Kidney epithelial cell (primary cell): ENCODE results near the gene NT5M. TPM values are rescaled to one million over a fixed set of nuclear protein-coding genes. Genes with fewer than 3 reads are reported as not detected.

Experiments
- DNase-seq: peaks from one replicate; pipeline ENCODE4 v3.0.0-alpha.2; 2010; ENCODE audit warnings: low read depth
- H3K27me3 ChIP-seq: 2 replicates; pipeline ENCODE4 v1.6.0; 2011; ENCODE audit warnings: low read length; ENCODE audit not compliant: control insufficient read depth, insufficient read depth
- H3K36me3 ChIP-seq: 2 replicates; pipeline ENCODE4 v1.5.1; 2011; ENCODE audit warnings: low read length; ENCODE audit not compliant: control insufficient read depth, insufficient read depth
- H3K4me3 ChIP-seq: 2 replicates; pipeline ENCODE4 v1.5.1; 2011; ENCODE audit warnings: low read depth, mild to moderate bottlenecking, control low read depth, low read length
- total RNA-seq: library from RNA; depleted of rRNA; stranded (reverse); fragments of >200 nt; gene quantifications from 2 replicates; pipeline ENCODE4 v1.2.3, GENCODE V29; 2015
- TF ChIP-seq, protein P1 (sequence below): IDR thresholded peaks from 2 replicates; pipeline ENCODE4 v1.5.1; 2011; ENCODE audit warnings: mild to moderate bottlenecking, moderate library complexity, low read length, control low read depth, inconsistent platforms; ENCODE audit not compliant: insufficient read depth, poor library complexity, severe bottlenecking

Gene NT5M
- total RNA-seq, 1 donor from 2014 or later: 4.9 TPM

DNA sequence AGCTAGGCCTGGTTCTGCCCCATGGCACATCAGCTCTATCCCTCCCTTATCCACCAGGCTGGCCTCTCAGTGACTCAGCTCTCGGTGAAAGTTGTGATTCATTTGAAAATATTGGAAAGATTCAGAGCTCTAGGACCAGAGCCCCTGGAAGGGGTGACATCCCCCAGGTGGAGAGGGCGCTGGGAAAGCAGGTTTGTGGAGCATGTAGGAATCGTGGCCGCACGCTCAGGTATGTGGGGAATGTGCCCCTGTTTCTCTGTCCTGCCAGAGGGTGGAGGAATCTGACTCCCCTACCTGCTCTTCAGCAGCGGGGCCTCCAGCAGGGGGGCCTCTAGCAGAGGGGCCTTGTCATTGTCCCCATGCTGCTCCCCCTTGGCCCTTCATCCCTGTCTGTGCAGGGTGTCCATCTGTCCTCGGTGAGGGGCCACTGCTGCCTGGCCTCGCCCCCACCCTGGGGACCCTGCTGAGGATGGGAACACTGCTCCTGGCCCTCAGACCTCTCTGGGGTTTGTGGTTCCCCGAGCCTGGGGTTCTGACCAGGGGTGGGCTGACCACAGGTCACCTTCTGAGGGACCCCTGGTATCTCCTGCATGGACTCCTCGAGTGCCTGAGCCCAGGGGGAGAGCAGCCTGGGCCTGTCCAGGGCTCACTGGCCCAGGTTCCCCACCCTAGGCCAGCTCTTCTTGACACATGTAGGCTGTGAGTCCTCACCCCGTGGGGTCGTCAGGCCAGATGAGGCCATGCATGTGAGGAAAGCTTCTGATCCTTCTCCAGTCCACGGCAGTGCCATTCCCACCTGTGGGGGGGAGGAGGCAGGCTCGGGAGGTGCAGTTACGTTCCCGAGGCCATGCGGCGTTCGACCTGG is 47.5 kb downstream of the NT5M start:
- TF ChIP-seq, protein P1, sequence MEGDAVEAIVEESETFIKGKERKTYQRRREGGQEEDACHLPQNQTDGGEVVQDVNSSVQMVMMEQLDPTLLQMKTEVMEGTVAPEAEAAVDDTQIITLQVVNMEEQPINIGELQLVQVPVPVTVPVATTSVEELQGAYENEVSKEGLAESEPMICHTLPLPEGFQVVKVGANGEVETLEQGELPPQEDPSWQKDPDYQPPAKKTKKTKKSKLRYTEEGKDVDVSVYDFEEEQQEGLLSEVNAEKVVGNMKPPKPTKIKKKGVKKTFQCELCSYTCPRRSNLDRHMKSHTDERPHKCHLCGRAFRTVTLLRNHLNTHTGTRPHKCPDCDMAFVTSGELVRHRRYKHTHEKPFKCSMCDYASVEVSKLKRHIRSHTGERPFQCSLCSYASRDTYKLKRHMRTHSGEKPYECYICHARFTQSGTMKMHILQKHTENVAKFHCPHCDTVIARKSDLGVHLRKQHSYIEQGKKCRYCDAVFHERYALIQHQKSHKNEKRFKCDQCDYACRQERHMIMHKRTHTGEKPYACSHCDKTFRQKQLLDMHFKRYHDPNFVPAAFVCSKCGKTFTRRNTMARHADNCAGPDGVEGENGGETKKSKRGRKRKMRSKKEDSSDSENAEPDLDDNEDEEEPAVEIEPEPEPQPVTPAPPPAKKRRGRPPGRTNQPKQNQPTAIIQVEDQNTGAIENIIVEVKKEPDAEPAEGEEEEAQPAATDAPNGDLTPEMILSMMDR: no peak
- Histone ChIP-seq H3K27me3 (no peaks in the 10 kb centered on the region), H3K36me3 (no peaks in the 10 kb centered on the region), H3K4me3 (no peak overlapping the region)
- DNase-seq: no peak

DNA sequence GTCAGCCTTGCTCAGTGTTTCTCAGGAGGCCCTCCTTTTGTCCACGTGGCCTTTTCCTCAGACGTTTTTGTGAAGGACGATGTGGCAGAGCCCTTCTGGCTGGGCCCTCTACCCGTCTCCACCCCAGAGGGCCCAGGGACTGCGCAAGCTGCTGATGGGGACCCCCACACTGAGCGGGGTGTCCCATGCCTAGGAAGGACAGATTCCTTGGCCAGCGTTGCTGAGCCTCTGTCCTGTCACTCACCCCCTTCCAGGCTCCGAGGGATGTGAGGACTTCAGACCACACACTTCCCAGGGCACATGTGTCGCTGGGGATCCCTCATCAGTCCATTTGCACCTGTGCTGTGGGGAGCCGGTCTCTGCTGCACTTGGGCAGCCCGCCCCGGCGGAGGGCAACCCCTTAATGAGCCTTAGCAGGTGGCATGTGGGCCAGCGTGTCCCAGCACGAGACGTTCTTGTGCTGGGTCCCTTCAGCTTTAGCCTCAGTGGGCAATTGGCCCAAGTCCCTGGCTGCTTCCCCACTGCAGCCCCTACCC is 48.3 kb downstream of the NT5M start:
- TF ChIP-seq, protein P1: no peak
- Histone ChIP-seq H3K4me3 (no peak overlapping the region), H3K27me3 (no peaks in the 10 kb centered on the region), H3K36me3 (no peaks in the 10 kb centered on the region)
- DNase-seq: no peak

DNA sequence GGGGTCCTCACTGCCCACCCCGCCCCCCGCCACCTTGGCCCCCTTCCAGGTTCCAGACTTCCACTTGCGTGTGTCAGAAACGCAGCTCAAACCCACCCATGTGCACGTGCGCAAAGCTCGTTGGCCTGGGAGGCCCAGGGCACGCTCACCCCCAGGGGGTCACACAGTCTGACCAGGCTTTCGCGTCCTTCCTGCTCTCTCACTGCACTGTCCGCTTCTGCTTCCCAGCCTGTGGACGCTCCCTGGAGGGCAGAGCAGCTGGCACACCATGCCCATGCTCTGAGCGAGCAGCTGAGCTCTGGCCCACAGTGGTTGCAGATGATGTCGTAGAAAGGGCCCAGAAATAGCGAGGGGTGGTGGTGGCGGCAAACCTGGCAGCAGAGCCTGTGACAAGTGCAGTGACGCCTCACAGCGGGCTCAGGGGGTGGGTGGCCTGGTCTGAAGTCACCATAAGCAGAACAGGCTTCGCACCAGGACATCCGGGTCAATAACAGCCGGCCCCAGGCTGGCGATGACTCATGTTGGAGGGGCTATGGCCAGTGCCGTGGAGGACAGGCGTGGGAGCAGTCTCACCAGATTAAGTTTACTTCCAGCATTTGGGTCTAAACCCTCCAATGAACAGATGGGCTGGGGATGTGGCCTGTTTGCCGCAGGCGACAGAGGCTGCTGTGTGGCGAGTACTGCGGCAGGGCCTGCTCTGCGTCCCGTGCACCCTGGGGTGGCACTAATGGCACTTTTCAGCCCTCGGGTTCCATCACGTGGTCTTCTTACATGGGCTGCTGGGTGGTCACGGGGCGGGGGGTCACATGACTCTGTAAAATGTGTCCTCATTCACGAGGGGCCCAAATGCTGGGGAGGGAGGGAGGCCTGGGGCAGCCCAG is 49.0 kb downstream of the NT5M start:
- no peaks in the 10 kb centered on the region for H3K36me3 ChIP-seq
- TF ChIP-seq, protein P1: no peak
- no peaks in the 10 kb centered on the region for H3K27me3 ChIP-seq
- no peak for DNase-seq
- no peak overlapping the region for H3K4me3 ChIP-seq

DNA sequence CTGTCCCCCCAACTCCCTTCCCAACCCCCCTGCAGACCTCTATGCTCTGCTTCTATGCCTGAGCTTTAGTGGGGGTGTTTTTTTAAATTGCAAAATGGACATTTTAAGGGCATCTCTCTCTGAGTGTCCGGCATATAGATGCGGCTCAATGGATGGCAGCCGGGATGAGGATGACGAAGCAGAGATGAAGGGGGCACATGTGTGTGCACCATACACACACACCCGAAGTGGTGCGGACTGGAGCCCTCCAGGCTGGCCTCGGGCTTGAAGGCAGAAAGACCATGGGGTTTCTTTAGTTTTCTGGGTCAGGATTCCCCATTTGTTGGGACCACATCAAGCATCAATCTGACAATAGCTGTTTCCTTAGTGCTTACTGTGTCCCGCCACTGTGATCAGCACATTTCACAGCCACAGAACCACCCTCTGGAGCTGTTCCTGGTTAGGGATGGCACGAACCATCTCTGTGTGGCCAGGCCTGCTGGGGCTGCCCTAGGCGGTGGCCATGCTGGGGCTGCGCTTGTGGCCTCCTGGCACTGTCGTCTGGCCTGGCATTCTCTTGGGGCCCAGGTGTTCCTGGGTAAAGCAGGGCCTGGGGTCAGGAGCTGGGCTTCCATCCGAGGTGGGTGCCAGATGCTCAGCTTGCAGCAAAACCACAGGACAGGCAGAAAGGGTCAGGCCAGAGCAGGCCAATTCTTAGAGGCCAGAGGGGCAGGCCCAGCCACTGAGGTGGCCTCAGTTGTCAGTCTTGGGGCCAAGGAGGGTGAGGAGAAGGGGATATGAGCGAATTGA is 49.9 kb downstream of the NT5M start:
- no peak for DNase-seq
- no peaks in the 10 kb centered on the region for H3K36me3 ChIP-seq
- no peak overlapping the region for H3K4me3 ChIP-seq
- TF ChIP-seq, protein P1: no peak
- H3K27me3 ChIP-seq: no peaks in the 10 kb centered on the region

DNA sequence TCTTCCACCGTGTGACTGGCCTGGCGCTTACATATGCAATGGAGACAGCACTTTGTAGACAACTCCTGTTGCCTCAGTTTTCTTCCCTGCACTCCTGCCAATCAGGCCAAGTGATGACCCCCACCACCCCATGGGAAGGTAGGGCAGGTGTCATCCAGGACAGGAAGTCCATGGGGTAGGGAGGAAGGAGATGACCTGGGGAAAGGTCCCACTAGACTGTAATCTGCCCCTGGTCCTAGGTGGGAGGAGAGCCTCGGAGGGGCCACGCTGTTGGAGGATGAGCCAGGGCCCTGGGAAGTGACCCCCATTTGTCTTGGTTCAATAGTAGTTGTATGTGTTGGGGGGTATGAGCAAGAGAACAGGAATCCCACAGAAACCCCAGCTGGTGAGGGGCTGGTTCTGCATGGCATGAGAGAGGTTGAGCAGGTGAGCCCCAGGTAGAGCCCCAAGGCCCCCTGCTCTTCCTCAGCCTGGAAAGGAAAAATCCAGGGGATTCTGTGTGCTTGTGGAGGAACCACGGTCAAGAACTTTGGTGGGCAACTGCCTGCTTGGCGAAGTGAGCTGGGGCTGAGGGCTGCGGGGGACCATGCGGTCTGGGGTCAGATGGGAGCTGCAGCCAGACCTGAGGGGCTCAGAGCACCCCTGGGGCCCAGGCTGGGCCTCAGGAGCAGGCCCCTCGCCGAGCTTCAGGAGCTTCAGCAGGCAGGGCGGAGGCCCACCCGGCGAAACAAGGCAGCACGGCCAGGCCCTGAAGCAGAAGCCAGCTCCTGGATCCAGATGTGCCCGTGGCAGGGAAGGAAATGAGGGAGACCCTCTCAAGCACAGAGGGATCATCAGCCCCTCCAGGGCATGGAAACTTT is 50.7 kb downstream of the NT5M start:
- no peak overlapping the region for H3K4me3 ChIP-seq
- no peaks in the 10 kb centered on the region for H3K36me3 ChIP-seq
- DNase-seq: no peak
- TF ChIP-seq, protein P1: no peak
- H3K27me3 ChIP-seq: no peaks in the 10 kb centered on the region
